ENCODE measurements around the gene MTMR3.
"Not testable (repeated sequence)": the region's sequence is repeated elsewhere in the genome, so short reads cannot be mapped to it uniquely, and the experiment has no call there.

The MTMR3 gene

DNA sequence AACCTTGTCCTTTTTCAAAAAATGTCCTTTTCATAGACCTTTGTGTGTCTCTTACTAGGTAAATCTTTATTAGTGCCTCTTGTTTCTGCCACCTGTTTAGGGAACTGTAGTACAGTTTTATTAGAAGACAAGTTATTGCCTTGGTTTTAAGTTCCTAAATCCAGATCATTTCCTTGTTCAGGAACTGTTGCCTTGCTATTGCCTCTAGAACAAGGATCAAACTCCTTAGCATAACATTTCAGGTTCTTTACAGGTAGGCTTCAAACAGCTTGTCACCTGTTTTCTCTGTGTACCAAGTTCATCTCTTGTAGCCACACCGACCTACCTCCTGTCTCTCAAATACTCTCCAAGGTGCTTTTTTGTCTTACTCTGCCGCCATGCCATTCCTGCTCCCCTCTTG, 75.2 kb downstream of the MTMR3 start:
- no peak for DNase-seq (ENCODE audit: low spot score)

GRCh38 chr22:29964776-29965175, 81.8 kb downstream of the MTMR3 start:
- DNase-seq (ENCODE audit: low spot score) = no peak

DNA sequence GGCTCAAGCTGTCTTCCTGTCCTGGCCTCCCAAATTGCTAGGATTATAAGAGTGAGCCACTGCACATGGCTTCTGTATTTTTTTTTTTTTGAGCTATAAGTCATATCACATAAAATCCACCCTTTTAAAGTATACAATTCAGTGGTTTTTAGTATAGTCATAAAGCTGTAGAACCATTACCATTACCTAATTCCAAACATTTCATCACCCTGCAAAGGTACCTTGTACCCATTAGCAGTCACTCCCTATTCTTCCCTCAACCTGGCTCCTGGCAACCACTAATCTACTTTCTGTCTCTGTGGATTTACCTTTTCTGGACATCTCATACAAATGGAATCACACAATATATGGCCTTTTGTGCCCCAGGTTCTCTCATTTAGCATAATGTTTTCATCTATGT, 84.5 kb downstream of the MTMR3 start:
- no peak for DNase-seq (ENCODE audit: low spot score)

- DNase-seq (ENCODE audit: low spot score) = no peak
Observed at GRCh38 chr22:29971607-29972006, 88.6 kb downstream of the MTMR3 start.

DNA sequence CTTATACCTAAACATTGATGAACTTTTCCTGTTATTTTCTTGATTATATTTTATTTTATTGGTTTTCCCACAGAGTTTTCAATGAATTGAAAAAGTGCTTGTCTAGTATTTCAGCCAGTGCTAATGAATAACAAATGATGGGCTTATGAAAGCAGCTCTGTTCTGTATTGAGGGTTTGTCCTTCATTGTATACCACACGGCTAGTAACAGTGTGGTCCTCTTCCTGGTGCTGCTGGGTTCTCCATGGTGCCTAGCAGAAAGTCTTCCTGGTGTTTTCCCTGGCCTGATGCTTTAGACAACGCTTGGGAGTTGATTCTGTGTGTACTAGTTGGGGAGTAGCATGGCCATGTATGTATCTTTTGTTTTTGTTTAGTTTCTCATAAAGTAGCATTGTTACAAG, 89.1 kb downstream of the MTMR3 start:
- no peak for DNase-seq (ENCODE audit: low spot score)

GRCh38 chr22:29973269-29973668, 90.3 kb downstream of the MTMR3 start:
- DNase-seq (ENCODE audit: low spot score) = no peak

GRCh38 chr22:29973680-29974079, 90.7 kb downstream of the MTMR3 start:
- DNase-seq (ENCODE audit: low spot score) = not testable (repeated sequence)

DNA sequence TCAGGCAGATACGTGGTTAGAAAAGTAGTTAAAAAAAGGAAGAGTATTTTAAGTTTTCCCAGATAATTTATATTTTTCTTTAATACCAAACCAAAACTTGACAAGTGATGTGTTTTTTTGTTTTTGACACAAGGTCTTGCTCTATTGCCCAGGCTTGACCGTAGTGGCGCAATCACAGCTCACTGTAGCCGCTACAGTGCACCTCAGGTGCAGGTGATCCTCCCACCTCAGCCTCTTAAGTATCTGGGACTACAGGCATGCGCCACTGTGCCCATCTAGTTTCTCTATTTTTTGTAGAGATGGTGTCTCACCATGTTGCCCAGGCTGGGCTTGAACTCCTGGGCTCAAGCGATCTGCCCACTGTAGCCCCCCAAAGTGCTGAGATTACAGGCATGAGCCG, 92.5 kb downstream of the MTMR3 start:
- DNase-seq (ENCODE audit: low spot score) = no peak

DNA sequence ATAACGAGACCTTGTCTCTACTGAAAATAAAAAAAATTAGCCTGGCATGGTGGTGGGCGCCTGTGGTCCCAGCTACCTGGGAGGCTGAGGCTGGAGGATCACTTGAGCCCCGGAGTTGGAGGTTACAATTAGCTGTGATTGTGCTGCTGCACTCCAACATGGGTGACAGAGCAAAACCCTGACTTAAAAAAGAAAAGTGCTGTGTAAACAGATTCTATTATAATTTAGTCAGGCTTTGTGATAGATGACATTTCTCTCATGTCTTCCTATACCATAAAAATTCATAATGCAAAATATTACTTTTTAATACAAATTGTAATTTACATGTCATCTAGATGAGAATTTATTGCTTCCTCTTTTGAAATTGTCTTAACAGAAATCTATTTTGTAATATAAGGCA, 94.1 kb downstream of the MTMR3 start:
- no peak for DNase-seq (ENCODE audit: low spot score)

GRCh38 chr22:29979777-29980321, 96.9 kb downstream of the MTMR3 start:
- DNase-seq (ENCODE audit: low spot score) = no peak

GRCh38 chr22:29983296-29983917, 100.4 kb downstream of the MTMR3 start:
- no peak for DNase-seq (ENCODE audit: low spot score)

GRCh38 chr22:29985912-29986311, 102.9 kb downstream of the MTMR3 start:
- no peak for DNase-seq (ENCODE audit: low spot score)

DNA sequence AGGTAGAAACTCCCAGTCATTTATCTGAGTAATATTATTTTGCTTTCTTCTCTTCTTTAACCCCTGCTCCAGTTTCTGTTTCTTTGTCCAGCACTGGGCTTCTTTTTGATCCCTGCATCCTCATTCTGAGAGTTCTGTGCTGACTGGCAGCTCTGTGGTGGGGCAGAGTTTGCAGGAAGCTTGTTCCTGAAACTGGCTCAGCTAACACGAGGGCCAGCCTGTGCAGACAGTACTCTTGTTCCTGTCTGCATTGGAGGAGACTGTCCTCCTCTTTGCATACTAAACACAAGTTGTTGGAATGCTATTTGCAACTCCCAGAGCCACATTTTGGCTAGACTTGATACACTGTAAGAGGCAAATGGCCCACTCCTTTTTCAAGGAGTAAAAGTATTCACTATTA, 104.2 kb downstream of the MTMR3 start:
- DNase-seq (ENCODE audit: low spot score) = no peak

DNA sequence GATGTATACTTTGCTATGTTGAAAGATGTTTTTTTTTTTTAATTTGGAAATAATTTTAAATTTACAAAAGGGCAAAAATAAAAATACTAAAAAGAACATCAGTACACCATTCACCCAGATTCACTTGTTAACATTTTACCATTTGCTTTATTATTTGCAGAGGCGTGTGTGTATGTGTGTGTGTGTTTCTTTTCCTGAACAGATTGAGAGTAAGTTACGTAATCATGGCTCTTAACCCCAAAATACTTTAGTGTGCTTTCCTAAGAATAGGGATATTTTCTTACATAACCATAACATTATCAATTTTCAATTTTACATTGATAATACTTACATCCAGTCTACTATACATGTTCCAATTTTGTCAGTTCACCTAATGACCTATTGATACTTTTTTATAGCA, 105.7 kb downstream of the MTMR3 start:
- no peak for DNase-seq (ENCODE audit: low spot score)

GRCh38 chr22:29989446-29989845, 106.5 kb downstream of the MTMR3 start:
- DNase-seq (ENCODE audit: low spot score) = no peak

DNA sequence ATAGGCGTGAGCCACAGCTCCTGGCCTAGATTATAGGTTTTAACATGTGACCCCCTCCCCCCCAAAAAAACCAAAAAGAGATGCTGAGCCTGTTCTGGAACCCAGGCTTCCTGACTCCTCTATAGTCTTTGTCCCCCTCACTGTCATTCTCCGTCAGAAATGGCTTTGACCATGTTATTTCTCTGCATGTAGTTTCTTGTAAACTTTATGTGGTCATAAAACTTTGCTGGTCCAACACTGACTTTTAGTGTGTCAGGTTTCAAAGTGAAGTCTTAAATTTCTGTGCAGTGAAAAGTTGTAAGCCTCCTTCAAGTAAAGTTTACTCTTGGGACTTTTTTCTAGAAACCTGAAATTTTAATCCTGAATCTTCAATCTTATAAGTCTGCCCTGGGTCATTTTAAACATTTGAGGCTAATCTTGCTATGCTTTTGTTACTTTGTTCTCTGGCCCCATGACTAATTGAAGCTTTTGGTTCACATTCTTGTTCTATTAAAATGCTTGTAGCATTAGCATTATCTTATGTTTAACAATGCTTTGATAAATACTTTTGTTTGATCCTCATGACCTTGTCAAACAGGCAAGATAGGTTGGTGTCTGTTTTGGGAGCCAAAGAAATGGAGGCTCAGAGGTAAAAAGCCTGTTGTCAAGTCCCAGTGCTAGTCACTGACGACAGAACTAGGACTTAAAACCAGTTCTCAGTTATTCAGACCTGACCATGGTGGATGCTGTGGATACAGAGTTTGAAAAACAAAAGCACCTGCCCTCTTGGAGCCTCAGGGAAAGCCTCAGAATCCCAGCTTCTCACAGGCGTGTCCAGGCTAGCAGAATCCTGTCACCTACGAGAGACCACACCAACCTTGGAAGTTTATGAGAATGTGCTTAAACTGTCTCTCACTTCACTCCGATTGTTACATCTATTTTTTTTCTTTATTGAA, 109.6 kb downstream of the MTMR3 start:
- DNase-seq (ENCODE audit: low spot score) = no peak

GRCh38 chr22:29994027-29994715, 111.2 kb downstream of the MTMR3 start:
- DNase-seq (ENCODE audit: low spot score) = no peak

DNA sequence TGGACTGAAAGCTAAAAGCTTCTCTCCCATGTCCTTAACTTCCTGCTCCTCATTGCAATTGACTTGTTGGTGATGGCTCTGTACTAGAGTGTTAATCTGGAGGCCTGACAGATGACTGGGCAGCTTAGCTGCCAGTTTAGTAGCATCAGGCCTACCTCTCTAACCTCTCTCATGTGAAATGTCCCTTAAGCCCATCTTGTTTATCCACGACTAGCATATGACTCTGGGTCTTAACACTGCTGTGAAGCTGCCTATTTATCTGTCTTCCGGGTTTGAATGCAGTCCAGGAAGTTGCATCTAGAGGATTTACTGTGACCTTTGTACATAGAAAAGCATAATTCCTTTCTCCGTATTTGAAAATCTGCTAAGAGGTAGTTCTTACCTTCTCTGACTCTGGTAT, 112.0 kb downstream of the MTMR3 start:
- DNase-seq (ENCODE audit: low spot score) = no peak

GRCh38 chr22:29997107-29997506, 114.1 kb downstream of the MTMR3 start:
- DNase-seq (ENCODE audit: low spot score) = no peak

DNA sequence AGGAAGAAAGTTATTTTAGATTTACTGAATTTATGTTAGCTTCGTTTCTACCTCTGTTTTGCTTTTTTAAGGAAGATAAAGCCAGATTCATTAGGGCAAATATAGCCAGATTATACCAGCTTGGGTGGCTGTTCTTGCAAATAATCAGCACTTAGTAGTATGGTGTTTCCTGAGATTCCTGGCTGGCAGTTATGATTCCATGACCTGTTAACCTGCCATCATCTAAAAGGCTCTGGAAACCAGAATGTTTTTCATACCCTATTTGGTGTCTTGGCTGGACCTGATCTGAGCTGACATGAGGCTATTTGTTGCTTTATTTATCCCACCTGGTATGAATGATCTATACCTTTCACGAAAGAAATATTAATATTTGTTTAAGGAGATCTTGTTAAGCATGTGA, 114.5 kb downstream of the MTMR3 start:
- DNase-seq (ENCODE audit: low spot score) = no peak

DNA sequence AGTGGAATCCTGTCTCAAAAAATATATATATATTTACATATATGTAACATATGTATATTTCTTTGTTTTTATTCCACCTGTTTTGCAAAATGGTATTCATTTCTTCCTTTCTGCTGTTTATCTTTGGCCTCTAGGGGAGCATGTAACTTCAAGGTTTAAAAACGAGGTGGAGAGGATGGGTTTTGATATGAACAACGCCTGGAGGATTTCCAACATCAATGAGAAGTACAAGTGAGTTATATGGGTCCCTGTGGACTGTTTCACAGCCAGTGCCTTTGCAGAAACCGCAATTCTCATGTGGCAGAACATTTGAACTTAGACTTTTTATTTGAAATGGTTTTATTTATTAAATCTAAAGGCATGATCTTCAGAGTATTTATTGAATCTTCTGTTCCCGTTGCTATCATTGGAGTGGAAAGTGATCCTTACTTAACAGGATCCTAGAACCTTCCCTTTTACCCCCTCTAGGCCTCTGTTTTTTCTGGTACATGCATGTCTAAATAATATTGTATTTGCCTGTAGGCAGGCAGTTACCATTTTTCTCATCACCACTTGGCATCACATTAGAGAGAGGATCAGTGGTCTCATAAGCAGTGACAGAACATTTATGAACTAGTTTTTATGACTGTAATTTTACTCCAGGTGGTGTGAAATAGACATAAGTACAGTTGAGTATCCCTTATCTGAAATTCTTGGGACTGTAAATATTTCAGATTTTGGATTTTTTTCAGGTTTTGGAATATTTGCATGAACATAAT, 115.8 kb downstream of the MTMR3 start:
- DNase-seq (ENCODE audit: low spot score) = no peak

DNA sequence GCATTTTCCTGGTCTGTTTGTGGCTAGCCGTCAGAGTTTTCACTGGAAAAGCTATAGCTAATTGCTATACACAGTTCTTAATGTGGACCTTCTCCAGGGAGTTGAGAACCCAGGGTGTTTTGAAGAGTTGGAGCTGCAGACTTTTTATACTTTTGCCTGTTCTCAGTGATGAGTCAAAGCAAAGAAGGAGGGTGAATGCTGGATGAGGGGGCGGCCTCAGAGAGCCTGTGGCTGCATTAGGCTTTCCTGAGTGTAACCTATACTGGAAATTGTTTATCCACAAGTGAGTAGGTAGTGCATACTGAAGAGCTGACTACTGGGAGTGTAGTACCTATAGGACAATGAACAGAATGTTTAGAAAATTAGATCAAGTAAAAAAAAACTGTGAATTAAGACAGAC, 117.6 kb downstream of the MTMR3 start:
- DNase-seq (ENCODE audit: low spot score) = no peak
